Measurements from ENCODE around the gene VPS11.
A peak's percentile ranks its signal among the peaks of the same experiment; 100 is the strongest.
"Not testable (repeated sequence)": the region's sequence is repeated elsewhere in the genome, so short reads cannot be mapped to it uniquely, and the experiment has no call there.

The VPS11 gene

DNA sequence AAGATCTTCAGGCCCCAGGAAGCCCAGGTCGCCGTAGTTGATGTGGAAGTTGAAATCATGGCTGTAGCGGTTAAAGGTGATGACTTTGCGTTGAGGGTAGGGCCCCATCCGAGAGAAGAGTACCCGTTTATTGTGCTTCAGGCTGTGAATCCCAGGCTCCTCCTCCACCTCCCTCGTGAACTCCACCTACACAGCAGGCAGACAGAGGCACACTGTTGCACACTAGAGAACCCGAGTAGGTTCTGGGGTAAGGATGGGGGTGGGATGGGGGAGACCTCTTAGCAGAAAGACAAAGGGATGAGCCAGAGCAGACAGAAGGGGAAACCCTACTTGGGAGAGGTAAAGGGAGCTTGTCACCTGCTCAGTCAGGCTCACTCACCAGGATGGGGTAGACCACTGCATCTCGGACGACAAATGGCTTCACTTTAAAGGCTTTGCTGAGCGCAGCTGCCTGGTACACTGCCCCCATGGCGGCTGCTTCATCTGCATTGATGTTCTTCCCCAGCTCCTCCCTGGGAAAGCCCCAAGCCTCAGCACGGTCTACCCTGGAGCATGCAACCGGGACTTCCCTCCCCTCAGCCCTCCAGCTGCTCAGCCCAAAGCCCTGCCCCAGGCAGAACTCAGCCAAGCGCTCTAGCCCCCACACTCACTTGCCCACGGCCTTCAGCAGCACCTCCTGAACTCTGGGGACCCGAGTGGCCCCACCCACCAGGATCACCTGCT lies 16.0 kb upstream of the VPS11 start:
- H3K27me3 Mint-ChIP-seq, result no peaks in the 10 kb centered on the region
- no peak for DNase-seq
- H3K9me3 Mint-ChIP-seq, result no peaks in the 10 kb centered on the region
- H3K4me3 Mint-ChIP-seq, result peak overlapping the region in 1 of 2 donors; percentile 3
- H3K4me1 Mint-ChIP-seq, result peaks cover 52% of the 10 kb centered on the region
- ATAC-seq, result peak; percentile 44
- peak overlapping the region; percentile 54 to 57 for H3K27ac Mint-ChIP-seq

DNA sequence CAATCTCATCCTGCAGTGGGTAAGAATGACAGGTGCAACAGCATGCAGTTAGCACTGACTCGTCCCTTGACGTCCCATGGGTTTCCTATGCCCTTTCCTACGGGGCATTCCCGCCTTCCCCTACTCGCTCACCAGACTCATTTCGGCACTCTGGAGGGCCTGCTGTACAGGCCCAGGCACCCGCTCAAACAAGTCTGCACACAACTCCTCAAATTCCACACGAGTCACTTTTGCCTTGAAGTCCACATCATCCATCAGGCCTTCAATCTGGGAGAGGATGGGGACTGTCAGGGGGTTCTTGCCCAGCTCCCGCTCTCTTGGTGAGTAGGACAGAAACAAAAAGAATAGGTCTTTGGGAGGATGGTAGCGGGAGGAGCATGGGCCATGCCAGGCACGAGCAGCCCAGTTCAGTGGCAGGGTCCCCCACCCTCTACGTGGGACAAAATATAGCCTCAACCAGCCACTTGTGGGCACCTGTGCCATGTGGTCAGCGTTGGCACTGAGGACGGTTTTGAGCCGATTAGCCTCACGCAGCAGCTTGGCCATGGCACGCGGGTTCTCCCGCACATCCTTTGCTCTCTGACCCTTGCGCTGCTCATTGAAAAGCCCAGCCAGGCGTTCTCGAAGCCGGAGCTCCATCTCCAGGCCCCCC lies 15.3 kb upstream of the VPS11 start:
- Mint-ChIP-seq H3K4me1 (peaks cover 52% of the 10 kb centered on the region), H3K9me3 (no peaks in the 10 kb centered on the region), H3K27ac (peak overlapping the region; percentile 54 to 57), H3K27me3 (no peaks in the 10 kb centered on the region), H3K4me3 (no peak overlapping the region)
- ATAC-seq, result no peak
- no peak for DNase-seq

DNA sequence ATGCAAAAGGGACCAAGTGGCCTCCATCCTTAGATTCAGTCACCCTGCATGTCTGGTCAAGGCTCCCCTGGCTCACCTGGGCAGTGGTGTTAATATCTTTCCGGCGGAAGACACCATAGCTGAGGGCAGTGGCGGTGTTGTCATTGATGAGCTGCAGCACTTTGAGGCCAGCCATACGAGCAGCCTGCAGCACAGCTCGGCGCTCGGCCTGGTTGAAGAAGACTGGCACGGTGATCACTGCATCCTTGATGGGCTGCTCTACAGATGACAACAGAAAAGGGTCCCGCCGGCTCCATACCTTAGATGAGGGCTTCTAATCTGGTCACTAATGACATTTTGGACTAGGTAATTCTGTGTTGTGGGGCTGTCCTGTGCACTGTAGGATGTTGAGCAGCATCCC lies 13.2 kb upstream of the VPS11 start:
- ATAC-seq (no peak), DNase-seq (no peak)
- H3K27ac Mint-ChIP-seq, result no peak overlapping the region
- H3K27me3 Mint-ChIP-seq, result no peaks in the 10 kb centered on the region
- peak overlapping the region in 1 of 2 donors; percentile 14 for H3K4me3 Mint-ChIP-seq
- H3K9me3 Mint-ChIP-seq, result no peaks in the 10 kb centered on the region
- H3K4me1 Mint-ChIP-seq, result peaks cover 65% of the 10 kb centered on the region

DNA sequence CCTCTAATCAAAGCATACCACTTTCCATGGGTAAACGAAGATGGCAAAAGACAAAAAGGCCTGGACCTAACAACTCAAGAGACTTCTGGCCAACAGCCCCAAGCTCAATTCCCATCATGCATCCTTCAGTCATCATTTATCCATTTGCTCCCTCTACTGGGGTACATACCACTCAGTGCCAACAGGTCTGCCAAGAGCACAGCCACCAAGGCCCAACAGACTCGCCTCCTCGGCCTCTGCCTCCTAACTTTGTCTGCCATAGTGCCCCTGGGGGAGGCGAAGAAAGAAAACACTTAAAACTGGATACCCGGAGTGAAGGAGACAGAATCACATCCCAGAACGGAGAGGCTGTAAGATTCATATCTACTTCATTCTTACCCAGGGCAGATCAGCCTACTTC lies 11.7 kb upstream of the VPS11 start:
- peak; percentile 18 to 33 for DNase-seq
- no peaks in the 10 kb centered on the region for H3K27me3 Mint-ChIP-seq
- H3K4me3 Mint-ChIP-seq, result peak overlapping the region; percentile 91 to 96
- no peak for ATAC-seq
- H3K4me1 Mint-ChIP-seq, result peaks cover 65% of the 10 kb centered on the region
- no peaks in the 10 kb centered on the region for H3K9me3 Mint-ChIP-seq
- H3K27ac Mint-ChIP-seq, result peak overlapping the region; percentile 94 to 99

DNA sequence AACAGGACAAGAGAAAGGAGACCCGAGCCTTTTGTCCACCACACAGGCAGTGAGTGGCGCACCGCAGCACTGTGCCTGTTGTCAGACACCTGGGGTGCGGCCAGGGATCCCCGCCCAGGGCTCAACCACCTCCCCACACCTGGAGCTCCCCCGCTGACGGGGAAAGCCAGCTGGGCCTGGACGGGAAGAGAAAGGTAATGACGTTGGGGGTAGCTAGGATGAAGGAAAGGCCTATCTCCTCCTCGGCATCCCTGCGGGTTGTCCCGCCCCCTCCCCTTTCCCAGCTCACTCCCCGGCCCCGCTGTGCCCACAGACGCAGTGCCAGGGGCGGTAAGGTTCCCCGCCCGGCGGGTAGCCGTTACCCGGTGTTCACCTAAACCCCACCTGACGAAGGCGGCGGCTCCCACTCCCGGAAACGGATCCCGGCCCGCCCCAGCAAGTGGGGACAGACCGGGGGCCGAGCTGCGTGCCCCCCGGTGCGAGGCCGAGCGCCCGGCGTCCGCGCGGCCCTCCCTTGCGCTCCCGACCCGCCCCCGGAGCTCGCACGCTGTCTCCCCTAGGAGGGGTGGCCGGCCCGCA lies 11.1 kb upstream of the VPS11 start:
- Mint-ChIP-seq H3K4me1 (peaks cover 61% of the 10 kb centered on the region), H3K27me3 (no peaks in the 10 kb centered on the region), H3K9me3 (no peaks in the 10 kb centered on the region), H3K27ac (peak overlapping the region; percentile 99), H3K4me3 (peak overlapping the region; percentile 91 to 96)
- DNase-seq (peak; percentile 41 to 58), ATAC-seq (peak; percentile 27)

DNA sequence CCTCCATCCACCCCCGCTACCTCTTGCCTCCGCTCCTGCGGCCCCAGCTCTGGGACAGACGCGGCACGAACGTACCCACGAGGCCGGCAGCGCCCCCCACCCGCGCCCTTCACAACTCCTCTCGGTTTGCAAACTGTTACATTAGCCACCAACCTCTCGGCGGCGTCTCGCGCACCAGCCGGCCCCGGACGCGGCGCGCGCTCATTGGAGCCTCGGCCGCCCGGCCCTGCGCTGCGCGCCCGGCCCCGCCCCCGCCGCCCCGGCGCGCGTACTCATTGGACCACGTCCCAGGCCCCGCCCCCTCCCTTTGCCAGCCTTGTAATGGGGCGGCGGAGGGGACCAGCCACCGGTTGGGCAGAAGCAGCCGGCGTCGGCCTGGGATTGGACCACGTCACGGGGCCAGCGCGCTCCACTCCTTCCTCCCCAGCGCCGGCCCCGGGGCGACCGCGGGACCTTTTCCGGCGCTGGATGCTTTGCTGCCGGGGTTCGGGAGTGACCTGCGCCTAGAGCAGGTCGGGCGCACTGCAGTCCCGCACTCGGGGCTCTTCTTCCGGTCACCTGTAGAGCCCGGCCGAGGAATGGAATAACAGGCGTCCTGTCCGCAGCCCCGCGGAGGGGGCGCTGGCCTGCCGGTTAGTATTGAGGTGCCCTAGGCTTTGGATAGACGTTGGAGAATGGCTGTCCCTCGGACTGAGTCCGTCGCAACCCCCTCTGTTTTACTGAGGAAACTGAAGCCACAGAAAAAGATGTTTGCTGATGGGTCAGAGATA lies 10.4 kb upstream of the VPS11 start, which contains the start of gene HYOU1:
HYOU1 (minus strand) TSS at position 206 of the 770 bp plus-strand sequence. CDS start 1,045 bp downstream, outside the sequence.
- Mint-ChIP-seq H3K9me3 (no peaks in the 10 kb centered on the region), H3K27ac (peak within 1 kb of the TSS; percentile 99), H3K27me3 (no peaks in the 10 kb centered on the region), H3K4me1 (peaks cover 56% of the 10 kb centered on the region), H3K4me3 (peak within 1 kb of the TSS; percentile 91 to 96)
- peak; percentile 95 for ATAC-seq
- peak; percentile 98 to 99 for DNase-seq

DNA sequence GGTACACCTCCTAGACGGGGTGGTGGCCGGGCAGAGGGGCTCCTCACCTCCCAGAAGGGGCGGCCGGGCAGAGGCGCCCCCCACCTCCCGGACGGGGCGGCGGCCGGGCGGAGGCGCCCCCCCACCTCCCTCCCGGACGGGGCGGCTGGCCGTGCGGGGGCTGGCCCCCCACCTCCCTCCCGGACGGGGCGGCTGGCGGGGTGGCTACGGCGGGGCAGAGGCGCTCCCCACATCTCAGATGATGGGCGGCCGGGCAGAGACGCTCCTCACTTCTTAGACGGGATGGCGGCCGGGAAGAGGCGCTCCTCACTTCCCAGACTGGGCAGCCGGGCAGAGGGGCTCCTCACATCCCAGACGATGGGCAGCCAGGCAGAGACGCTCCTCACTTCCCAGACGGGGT lies 8.5 kb upstream of the VPS11 start:
- H3K27me3 Mint-ChIP-seq, H3K4me3 Mint-ChIP-seq, H3K9me3 Mint-ChIP-seq, DNase-seq, H3K27ac Mint-ChIP-seq, ATAC-seq: not testable (repeated sequence)
- H3K4me1 Mint-ChIP-seq, result peaks cover 36% of the 10 kb centered on the region

DNA sequence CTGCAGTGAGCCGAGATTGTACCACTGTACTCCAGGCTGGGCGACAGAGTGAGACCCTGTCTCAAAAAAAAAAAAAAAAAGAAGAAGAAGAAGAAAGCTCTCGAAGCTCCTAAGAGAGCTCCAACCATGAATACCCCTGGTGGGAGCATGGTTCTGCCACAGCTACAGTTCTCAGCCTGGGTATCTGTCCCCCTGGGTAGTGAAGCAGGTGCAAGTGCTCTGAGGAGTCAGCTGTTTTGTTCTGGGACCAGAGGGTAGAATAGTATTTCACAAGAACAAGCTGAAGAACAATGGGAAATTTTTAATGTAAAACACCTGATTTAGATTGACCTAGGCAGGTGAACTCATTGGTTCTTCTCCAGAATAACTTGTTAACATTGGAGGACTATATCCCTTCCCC lies 6.4 kb upstream of the VPS11 start:
- Mint-ChIP-seq H3K4me1 (peaks cover 30% of the 10 kb centered on the region), H3K27ac (no peak overlapping the region), H3K27me3 (no peaks in the 10 kb centered on the region), H3K9me3 (no peaks in the 10 kb centered on the region), H3K4me3 (no peak overlapping the region)
- no peak for ATAC-seq
- DNase-seq, result no peak

DNA sequence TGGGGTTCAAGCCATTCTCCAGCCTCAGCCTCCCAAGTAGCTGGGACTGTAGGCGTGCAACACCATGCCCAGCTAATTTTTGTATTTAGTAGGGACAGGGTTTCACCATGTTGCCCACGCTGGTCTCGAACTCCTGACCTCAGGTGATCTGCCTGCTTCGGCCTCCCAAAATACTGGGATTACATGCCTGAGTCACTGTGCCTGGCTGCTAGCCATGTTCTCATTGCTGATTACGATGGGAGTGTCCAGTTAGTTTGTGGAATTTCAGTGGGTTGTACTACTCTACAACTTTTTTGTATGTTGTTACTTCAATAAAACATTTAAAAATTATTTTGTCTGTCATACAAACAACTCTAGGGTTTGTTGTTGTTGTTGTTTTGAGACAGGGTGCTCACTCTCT lies 4.8 kb upstream of the VPS11 start:
- Mint-ChIP-seq H3K27me3 (no peaks in the 10 kb centered on the region), H3K4me1 (peaks cover 34% of the 10 kb centered on the region), H3K27ac (no peak overlapping the region), H3K4me3 (no peak overlapping the region), H3K9me3 (no peaks in the 10 kb centered on the region)
- ATAC-seq, result no peak
- DNase-seq, result no peak

DNA sequence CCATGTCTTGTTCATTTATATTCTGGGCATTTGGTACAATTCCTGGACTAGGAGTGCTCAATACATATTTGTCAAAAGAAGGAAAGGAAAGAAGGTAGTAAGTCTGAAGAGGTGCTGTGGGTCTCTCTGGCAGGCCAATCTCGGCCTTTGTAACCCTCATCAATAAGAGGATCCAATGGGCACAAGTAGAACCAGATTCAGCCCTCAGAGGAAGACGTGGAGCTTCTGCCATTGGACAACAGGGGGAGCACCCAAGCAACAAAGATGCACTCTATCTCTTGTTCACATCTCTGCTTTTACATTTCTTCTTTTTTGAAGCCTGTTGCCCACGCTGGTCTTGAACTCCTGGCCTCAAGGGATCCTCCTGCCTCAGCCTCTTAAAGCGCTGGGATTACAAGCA lies 2.2 kb upstream of the VPS11 start:
- H3K4me3 Mint-ChIP-seq, result peak overlapping the region in 1 of 2 donors; percentile 91
- no peaks in the 10 kb centered on the region for H3K9me3 Mint-ChIP-seq
- no peak overlapping the region for H3K27ac Mint-ChIP-seq
- peaks cover 39% of the 10 kb centered on the region for H3K4me1 Mint-ChIP-seq
- peak; percentile 41 for ATAC-seq
- no peaks in the 10 kb centered on the region for H3K27me3 Mint-ChIP-seq
- peak; percentile 40 to 53 for DNase-seq

DNA sequence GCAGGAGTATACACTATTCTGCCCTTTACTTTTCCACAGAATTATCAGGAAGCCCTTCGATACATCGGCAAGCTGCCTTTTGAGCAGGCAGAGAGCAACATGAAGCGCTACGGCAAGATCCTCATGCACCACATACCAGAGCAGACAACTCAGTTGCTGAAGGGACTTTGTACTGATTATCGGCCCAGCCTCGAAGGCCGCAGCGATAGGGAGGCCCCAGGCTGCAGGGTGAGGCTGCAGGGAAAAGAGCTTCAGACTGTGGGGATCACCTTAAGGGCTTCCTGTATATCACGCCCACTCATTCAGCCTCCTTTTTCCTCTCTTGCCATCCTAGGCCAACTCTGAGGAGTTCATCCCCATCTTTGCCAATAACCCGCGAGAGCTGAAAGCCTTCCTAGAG lies 10.2 kb downstream of the VPS11 start:
- no peaks in the 10 kb centered on the region for H3K4me1 Mint-ChIP-seq
- no peaks in the 10 kb centered on the region for H3K9me3 Mint-ChIP-seq
- H3K4me3 Mint-ChIP-seq, result no peak overlapping the region
- ATAC-seq, result no peak
- DNase-seq, result no peak
- no peak overlapping the region for H3K27ac Mint-ChIP-seq
- H3K27me3 Mint-ChIP-seq, result no peaks in the 10 kb centered on the region

DNA sequence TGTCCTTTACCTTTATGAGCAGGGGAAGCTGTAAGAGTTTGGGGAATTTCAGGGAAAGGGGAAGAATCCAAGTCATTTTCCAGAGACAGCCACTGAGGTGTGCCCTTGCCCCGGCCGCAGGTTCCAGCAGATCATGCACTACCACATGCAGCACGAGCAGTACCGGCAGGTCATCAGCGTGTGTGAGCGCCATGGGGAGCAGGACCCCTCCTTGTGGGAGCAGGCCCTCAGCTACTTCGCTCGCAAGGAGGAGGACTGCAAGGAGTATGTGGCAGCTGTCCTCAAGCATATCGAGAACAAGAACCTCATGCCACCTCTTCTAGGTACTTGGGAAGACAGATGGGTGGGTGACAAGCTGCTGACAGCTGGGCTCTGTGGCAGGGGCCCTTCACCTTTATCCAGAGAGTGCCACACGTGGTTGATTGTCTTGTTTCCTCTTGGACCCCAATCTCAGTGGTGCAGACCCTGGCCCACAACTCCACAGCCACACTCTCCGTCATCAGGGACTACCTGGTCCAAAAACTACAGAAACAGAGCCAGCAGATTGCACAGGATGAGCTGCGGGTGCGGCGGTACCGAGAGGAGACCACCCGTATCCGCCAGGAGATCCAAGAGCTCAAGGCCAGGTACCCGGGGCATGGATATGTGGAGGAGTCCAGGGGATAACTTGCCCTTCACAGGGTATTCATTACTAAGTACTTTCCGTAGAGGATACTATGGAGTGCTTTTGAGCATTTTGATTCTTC lies 11.2 kb downstream of the VPS11 start:
- DNase-seq, result no peak
- no peak for ATAC-seq
- H3K9me3 Mint-ChIP-seq, result no peaks in the 10 kb centered on the region
- no peaks in the 10 kb centered on the region for H3K4me1 Mint-ChIP-seq
- H3K27me3 Mint-ChIP-seq, result no peaks in the 10 kb centered on the region
- peak overlapping the region in 1 of 2 donors; percentile 38 for H3K27ac Mint-ChIP-seq
- H3K4me3 Mint-ChIP-seq, result no peak overlapping the region

DNA sequence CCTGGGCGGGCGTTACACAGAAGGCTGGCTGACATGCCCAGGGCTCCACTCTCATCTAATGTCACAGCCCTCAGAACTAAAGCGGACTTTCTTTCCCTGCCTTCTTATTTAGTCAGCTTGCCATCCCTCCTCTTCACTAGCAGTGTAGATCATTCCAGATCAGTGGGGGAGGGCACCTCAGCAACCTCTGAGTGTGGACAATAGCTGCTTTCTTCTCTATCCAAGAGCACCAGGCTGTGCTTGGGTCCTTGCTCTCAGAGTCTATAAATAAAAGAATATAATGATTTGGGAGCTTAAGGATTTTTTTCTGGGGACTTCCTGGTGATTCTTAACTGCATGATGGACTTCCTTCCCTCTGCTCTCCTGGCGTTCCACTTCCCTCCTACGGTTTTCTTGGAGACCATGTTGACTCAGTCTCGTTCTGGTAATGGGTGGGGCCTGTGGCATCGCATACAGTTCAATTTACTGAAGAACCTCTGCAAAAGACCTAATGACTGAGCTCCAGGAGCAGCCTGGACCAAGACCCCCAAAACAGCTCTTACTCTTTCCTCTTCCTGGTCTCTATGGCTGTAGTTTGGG lies 14.2 kb downstream of the VPS11 start:
- ATAC-seq (no peak), DNase-seq (no peak)
- Mint-ChIP-seq H3K27me3 (no peaks in the 10 kb centered on the region), H3K4me1 (peaks cover 25% of the 10 kb centered on the region), H3K9me3 (no peaks in the 10 kb centered on the region), H3K4me3 (no peak overlapping the region), H3K27ac (peak overlapping the region in 1 of 2 donors; percentile 52)

DNA sequence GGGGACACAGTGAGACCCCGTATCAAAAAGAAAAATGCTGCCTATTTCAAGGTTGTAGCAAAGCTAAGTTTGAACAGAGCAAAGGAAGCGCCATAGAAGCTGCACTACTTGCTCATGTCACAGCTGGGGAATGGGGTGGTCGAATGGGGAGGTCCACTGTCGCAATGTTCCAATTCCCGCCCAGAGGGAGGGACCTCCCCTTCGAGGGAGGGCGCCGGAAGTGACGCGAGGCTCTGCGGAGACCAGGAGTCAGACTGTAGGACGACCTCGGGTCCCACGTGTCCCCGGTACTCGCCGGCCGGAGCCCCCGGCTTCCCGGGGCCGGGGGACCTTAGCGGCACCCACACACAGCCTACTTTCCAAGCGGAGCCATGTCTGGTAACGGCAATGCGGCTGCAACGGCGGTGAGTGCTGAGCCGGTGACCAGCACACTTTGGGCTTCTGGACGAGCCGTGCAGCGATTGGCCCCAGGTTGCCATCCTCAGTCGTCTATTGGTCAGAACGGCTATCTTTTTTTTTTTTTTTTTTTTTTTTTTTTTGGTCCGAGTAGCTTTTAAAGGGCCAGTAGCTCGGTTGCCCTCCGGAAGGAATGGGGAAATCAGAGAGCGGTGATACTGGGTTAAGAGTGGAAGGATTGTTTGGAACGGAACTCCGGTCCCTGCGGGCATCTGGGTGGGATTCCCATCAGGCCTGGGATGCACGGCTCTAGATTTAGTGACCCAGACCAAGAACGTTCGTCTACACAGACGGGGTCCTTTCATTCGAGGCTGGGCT lies 17.2 kb downstream of the VPS11 start, which contains the start of gene HMBS:
HMBS (plus strand) TSS at position 219 of the 774 bp plus-strand sequence; CDS start at position 372, 153 bp downstream.
- Mint-ChIP-seq H3K9me3 (no peaks in the 10 kb centered on the region), H3K4me1 (peaks cover 43% of the 10 kb centered on the region), H3K4me3 (peak within 1 kb of the TSS; percentile 95 to 96), H3K27me3 (no peaks in the 10 kb centered on the region), H3K27ac (peak within 1 kb of the TSS; percentile 93 to 98)
- ATAC-seq, result peak; percentile 95
- DNase-seq, result peak; percentile 90 to 92
